ENCODE data around the gene WWTR1.

DNA sequence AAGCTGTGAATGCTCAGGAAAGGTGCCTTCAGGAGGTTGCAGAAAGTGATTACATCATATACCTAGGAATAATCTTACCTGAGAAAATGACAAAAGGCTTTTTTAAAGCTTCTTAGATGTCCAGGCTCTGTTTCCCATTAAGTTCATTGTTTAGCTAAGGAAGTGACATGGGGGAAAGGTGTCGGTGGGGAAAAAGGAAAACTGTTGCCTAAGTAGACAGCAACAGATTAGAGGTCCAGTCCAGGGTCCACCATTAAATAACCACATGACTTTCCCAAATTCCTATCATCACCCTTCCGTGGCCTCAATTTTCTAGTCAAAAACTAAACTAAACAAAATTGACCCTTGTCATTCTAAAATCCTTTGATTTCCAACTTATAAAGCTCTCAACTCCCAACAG, 4.3 kb downstream of the WWTR1 start:
- TF ChIP-seq, protein P1, sequence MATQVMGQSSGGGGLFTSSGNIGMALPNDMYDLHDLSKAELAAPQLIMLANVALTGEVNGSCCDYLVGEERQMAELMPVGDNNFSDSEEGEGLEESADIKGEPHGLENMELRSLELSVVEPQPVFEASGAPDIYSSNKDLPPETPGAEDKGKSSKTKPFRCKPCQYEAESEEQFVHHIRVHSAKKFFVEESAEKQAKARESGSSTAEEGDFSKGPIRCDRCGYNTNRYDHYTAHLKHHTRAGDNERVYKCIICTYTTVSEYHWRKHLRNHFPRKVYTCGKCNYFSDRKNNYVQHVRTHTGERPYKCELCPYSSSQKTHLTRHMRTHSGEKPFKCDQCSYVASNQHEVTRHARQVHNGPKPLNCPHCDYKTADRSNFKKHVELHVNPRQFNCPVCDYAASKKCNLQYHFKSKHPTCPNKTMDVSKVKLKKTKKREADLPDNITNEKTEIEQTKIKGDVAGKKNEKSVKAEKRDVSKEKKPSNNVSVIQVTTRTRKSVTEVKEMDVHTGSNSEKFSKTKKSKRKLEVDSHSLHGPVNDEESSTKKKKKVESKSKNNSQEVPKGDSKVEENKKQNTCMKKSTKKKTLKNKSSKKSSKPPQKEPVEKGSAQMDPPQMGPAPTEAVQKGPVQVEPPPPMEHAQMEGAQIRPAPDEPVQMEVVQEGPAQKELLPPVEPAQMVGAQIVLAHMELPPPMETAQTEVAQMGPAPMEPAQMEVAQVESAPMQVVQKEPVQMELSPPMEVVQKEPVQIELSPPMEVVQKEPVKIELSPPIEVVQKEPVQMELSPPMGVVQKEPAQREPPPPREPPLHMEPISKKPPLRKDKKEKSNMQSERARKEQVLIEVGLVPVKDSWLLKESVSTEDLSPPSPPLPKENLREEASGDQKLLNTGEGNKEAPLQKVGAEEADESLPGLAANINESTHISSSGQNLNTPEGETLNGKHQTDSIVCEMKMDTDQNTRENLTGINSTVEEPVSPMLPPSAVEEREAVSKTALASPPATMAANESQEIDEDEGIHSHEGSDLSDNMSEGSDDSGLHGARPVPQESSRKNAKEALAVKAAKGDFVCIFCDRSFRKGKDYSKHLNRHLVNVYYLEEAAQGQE (IDR thresholded peaks at IDR 0.05) = no peak
- TF ChIP-seq, protein P2, sequence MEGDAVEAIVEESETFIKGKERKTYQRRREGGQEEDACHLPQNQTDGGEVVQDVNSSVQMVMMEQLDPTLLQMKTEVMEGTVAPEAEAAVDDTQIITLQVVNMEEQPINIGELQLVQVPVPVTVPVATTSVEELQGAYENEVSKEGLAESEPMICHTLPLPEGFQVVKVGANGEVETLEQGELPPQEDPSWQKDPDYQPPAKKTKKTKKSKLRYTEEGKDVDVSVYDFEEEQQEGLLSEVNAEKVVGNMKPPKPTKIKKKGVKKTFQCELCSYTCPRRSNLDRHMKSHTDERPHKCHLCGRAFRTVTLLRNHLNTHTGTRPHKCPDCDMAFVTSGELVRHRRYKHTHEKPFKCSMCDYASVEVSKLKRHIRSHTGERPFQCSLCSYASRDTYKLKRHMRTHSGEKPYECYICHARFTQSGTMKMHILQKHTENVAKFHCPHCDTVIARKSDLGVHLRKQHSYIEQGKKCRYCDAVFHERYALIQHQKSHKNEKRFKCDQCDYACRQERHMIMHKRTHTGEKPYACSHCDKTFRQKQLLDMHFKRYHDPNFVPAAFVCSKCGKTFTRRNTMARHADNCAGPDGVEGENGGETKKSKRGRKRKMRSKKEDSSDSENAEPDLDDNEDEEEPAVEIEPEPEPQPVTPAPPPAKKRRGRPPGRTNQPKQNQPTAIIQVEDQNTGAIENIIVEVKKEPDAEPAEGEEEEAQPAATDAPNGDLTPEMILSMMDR (IDR thresholded peaks at IDR 0.05; ENCODE audit: low read depth, low read length, missing input control) = no peak
- TF ChIP-seq ATF3 (IDR thresholded peaks at IDR 0.05) (no peak), HNF4A (conservative IDR thresholded peaks at IDR 0.05) (peak; percentile 60 to 76), YY1 (IDR thresholded peaks at IDR 0.05) (no peak), SP1 (IDR thresholded peaks at IDR 0.05) (peak; percentile 13), JUND (IDR thresholded peaks at IDR 0.05) (no peak), TAF1 (conservative IDR thresholded peaks at IDR 0.05) (no peak), NR2F2 (IDR thresholded peaks at IDR 0.05) (no peak), RAD21 (IDR thresholded peaks at IDR 0.05) (no peak), EGR1 (IDR thresholded peaks at IDR 0.05; ENCODE audit: low read depth in 2 of 2) (no peak)
- TF ChIP-seq, protein P3, sequence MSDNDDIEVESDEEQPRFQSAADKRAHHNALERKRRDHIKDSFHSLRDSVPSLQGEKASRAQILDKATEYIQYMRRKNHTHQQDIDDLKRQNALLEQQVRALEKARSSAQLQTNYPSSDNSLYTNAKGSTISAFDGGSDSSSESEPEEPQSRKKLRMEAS (IDR thresholded peaks at IDR 0.05) = no peak

Measured in liver (tissue), 3 donors.